Measurements from ENCODE around the gene MRPL38. TPM values are rescaled to one million over a fixed set of nuclear protein-coding genes. Genes with fewer than 3 reads are reported as not detected.

MRPL38 gene
- polyA plus RNA-seq, 3 donors = 27.8 to 44.1 (median 36.0) TPM

GRCh38 chr17:75849279-75849646 lies 55.4 kb downstream of the MRPL38 start:
- no peak overlapping the region for H3K4me3 Mint-ChIP-seq

More at GRCh38 chr17:75849279-75849646, 55.4 kb downstream of the MRPL38 start:
- Histone ChIP-seq H3K4me2 (replicated peaks; ENCODE audit: extremely low read depth, low read length, poor library complexity, severe bottlenecking) (no peak overlapping the region), H3K79me2 (ENCODE audit: insufficient read depth, low read length) (peaks cover 33% of the 10 kb centered on the region), H4K20me1 (ENCODE audit: insufficient read depth, low read length) (peaks cover 63% of the 10 kb centered on the region), H3K4me1 (ENCODE audit: control insufficient read depth in 1 of 2, insufficient read depth in 2 of 2, low read length in 2 of 2) (peaks cover 30 to 48% of the 10 kb centered on the region in 2 donors), H3K27me3 (ENCODE audit: control insufficient read depth in 2 of 2, insufficient read depth in 2 of 2, low read length in 2 of 2) (no peaks in the 10 kb centered on the region), H3K9me3 (replicated peaks in 1 of 2; ENCODE audit: control insufficient read depth in 1 of 2, insufficient read depth in 1 of 2, low read length in 2 of 2) (no peaks in the 10 kb centered on the region), H2AFZ (ENCODE audit: insufficient read depth, low read depth, low read length, poor library complexity, severe bottlenecking) (no peak overlapping the region), H3K4me3 (replicated peaks in 1 of 3; ENCODE audit: low read depth in 2 of 3, low read length in 3 of 3) (no peak overlapping the region), H3K9ac (ENCODE audit: insufficient read depth, low read length, poor library complexity, severe bottlenecking) (no peak overlapping the region), H3K36me3 (replicated peaks in 1 of 2; ENCODE audit: control insufficient read depth in 1 of 2, insufficient read depth in 2 of 2, low read length in 2 of 2) (peaks cover 55 to 61% of the 10 kb centered on the region in 2 donors), H3K27ac (ENCODE audit: low read depth in 1 of 2, low read length in 2 of 2) (no peak overlapping the region)
- Mint-ChIP-seq H3K27ac (peak overlapping the region in 1 of 7 donors; percentile 3), H3K27me3 (ENCODE audit: low read depth in 3 of 3) (no peaks in the 10 kb centered on the region), H3K4me1 (peaks cover 29% of the 10 kb centered on the region), H3K9me3 (peaks cover 0 to 2% (median 0%) of the 10 kb centered on the region in 7 donors), H3K36me3 (peaks cover 58 to 73% of the 10 kb centered on the region in 2 donors)
- TF ChIP-seq CTCF (IDR thresholded peaks at IDR 0.05) = no peak
- DNase-seq = no peak
- intact Hi-C loops (cut with micrococcal nuclease) = loop anchor here (5.0 to 10.0 kb wide), 2 partner anchors 72 to 184 kb away; partner anchors contain the start of genes RECQL5 (in 1 of the 2) and SAP30BP (in 1 of the 2)
- WGBS (ENCODE audit: insufficient coverage) = 97% methylated on average over 10 of the region's 11 CpGs

Other genes with a start within 250 kb of the MRPL38 start
- gene RECQL5, start 237.7 kb downstream of the MRPL38 start, polyA plus RNA-seq = 10 to 100 TPM in 1 of 3 donors, 1 to 10 TPM in 2; 3.1 to 27.7 (median 4.4) TPM
- gene SAP30BP, start 237.5 kb downstream of the MRPL38 start, polyA plus RNA-seq = 100 to 1,000 TPM in 1 of 3 donors, 10 to 100 TPM in 2; 43.8 to 130 (median 61.6) TPM
- gene ITGB4, start 183.4 kb downstream of the MRPL38 start, polyA plus RNA-seq = under 1 TPM in 2 of 3 donors, not detected in 1; 0.09 to 0.82 TPM
- 100 to 1,000 TPM in 1 of 3 donors, 10 to 100 TPM in 2; 44.8 to 108 (median 84.3) TPM for gene GALK1, start 139.7 kb downstream of the MRPL38 start, polyA plus RNA-seq
- 10 to 100 TPM in 1 of 3 donors, 1 to 10 TPM in 2; 6.3 to 12.9 (median 7.8) TPM for gene UNK, start 120.1 kb downstream of the MRPL38 start, polyA plus RNA-seq
- gene UNC13D, start 60.5 kb downstream of the MRPL38 start, polyA plus RNA-seq = 100 to 1,000 TPM in 1 of 3 donors, 10 to 100 TPM in 2; 28.4 to 111 (median 53.3) TPM
- 10 to 100 TPM; 62.4 to 93.3 (median 67.9) TPM for gene WBP2, start 49.5 kb downstream of the MRPL38 start, polyA plus RNA-seq
- gene TRIM47, start 26.3 kb downstream of the MRPL38 start, polyA plus RNA-seq = under 1 TPM in 1 of 3 donors, not detected in 2; 0.20 TPM
- 10 to 100 TPM in 1 of 3 donors, 1 to 10 TPM in 2; 5.6 to 10.4 (median 5.9) TPM for gene TRIM65, start 7.9 kb downstream of the MRPL38 start, polyA plus RNA-seq
- gene FBF1, start 36.2 kb upstream of the MRPL38 start, polyA plus RNA-seq = 1 to 10 TPM in 1 of 3 donors, under 1 TPM in 2; 0.32 to 4.4 (median 0.62) TPM
- 10 to 100 TPM; 21.6 to 49.7 (median 49.2) TPM for gene ACOX1, start 74.3 kb upstream of the MRPL38 start, polyA plus RNA-seq
- gene TEN1, start 74.4 kb upstream of the MRPL38 start, polyA plus RNA-seq = 10 to 100 TPM; 22.4 to 37.2 (median 31.3) TPM
- gene CDK3, start 96.0 kb upstream of the MRPL38 start, polyA plus RNA-seq = 10 to 100 TPM in 1 of 3 donors, not detected in 2; 25.5 TPM
- gene EVPL, start 122.4 kb upstream of the MRPL38 start, polyA plus RNA-seq = not detected
- gene SRP68, start 167.6 kb upstream of the MRPL38 start, polyA plus RNA-seq = 10 to 100 TPM; 27.4 to 47.1 (median 42.1) TPM
- gene GALR2, start 169.9 kb upstream of the MRPL38 start, polyA plus RNA-seq = 1 to 10 TPM in 2 of 3 donors, under 1 TPM in 1; 0.22 to 4.8 (median 1.1) TPM
- gene ZACN, start 174.3 kb upstream of the MRPL38 start, polyA plus RNA-seq = under 1 TPM in 1 of 3 donors, not detected in 2; 0.09 TPM
- 10 to 100 TPM; 30.7 to 86.5 (median 42.4) TPM for gene EXOC7, start 198.9 kb upstream of the MRPL38 start, polyA plus RNA-seq
- not detected for gene FOXJ1, start 236.4 kb upstream of the MRPL38 start, polyA plus RNA-seq